Left lung (tissue), 10 donors: ENCODE data around the gene PTPRN2. TPM values are rescaled to one million over a fixed set of nuclear protein-coding genes. Genes with fewer than 3 reads are reported as not detected.

ENCODE experiments used
- ATAC-seq: fragments of 200-7000 bp; cut with Tn5 transposase; one replicate; pipeline ENCODE4 v1.9.1; 2020; ENCODE audit warnings: moderate library complexity
- DNase-seq, 4 donors: peaks; one replicate each; pipeline ENCODE4 v3.0.0-alpha.2; 2013 to 2020
- H3K27ac ChIP-seq, 2 donors: fragments of 200-600 bp; sonication (generic) in 1 of 2; one replicate each; pipeline versions ENCODE4 v1.5.0 to v1.8.0; 2020 to 2021
- H3K27me3 ChIP-seq, 2 donors: fragments of 200-600 bp; sonication (generic) in 1 of 2; one replicate each; pipeline versions ENCODE4 v1.5.0 to v1.8.0; 2020 to 2021
- H3K36me3 ChIP-seq, 2 donors: fragments of 200-600 bp; sonication (generic) in 1 of 2; one replicate each; pipeline versions ENCODE4 v1.5.0 to v1.8.0; 2020 to 2021
- H3K4me1 ChIP-seq, 2 donors: fragments of 200-600 bp; one replicate each; pipeline ENCODE4 v1.8.0; 2021
- H3K4me3 ChIP-seq, 2 donors: fragments of 200-600 bp; sonication (generic) in 1 of 2; one replicate each; pipeline versions ENCODE4 v1.5.0 to v1.8.0; 2020 to 2021; ENCODE audit warnings: mild to moderate bottlenecking in 1 of 2
- H3K9me3 ChIP-seq, 2 donors: fragments of 200-600 bp; sonication (generic) in 1 of 2; one replicate each; pipeline versions ENCODE4 v1.5.0 to v1.8.0; 2020 to 2021
- intact Hi-C, 2 donors: fragments of 100-400 bp; cut with DNase I; formaldehyde crosslinking; loops; one replicate each; pipeline versions ENCODE4 v1.11.2 to v1.14.2; 2022
- polyA plus RNA-seq, 6 donors: library from polyadenylated mRNA; unstranded; fragments of 120-200 nt; gene quantifications; one replicate each; pipeline ENCODE4 v1.2.1, GENCODE V29; 2013; ENCODE audit not compliant: insufficient read length in 6 of 6
- total RNA-seq, 2 donors: library from RNA; stranded (reverse); fragmentation: NEBNext Ultra II Directional; extraction: Animal tissue kit (Norgen Biotek cat#: 25700); gene quantifications; one replicate each; pipeline ENCODE4 v1.2.1, GENCODE V29; 2021
- TF ChIP-seq, protein P1 (sequence below), 2 donors: fragments of 200-600 bp; sonication (generic) in 1 of 2; IDR thresholded peaks; one replicate each; pipeline versions ENCODE4 v1.5.0 to v1.8.0; 2021; ENCODE audit warnings: antibody characterized with exemption in 2 of 2
- donor health status: DM: no; HTN: yes; CAD: no.
- donor health status: DM: no; HTN: no; CAD: no.

Gene PTPRN2
- total and polyA plus RNA-seq, 8 donors = 4.0 to 7.8 (median 6.8) TPM

DNA sequence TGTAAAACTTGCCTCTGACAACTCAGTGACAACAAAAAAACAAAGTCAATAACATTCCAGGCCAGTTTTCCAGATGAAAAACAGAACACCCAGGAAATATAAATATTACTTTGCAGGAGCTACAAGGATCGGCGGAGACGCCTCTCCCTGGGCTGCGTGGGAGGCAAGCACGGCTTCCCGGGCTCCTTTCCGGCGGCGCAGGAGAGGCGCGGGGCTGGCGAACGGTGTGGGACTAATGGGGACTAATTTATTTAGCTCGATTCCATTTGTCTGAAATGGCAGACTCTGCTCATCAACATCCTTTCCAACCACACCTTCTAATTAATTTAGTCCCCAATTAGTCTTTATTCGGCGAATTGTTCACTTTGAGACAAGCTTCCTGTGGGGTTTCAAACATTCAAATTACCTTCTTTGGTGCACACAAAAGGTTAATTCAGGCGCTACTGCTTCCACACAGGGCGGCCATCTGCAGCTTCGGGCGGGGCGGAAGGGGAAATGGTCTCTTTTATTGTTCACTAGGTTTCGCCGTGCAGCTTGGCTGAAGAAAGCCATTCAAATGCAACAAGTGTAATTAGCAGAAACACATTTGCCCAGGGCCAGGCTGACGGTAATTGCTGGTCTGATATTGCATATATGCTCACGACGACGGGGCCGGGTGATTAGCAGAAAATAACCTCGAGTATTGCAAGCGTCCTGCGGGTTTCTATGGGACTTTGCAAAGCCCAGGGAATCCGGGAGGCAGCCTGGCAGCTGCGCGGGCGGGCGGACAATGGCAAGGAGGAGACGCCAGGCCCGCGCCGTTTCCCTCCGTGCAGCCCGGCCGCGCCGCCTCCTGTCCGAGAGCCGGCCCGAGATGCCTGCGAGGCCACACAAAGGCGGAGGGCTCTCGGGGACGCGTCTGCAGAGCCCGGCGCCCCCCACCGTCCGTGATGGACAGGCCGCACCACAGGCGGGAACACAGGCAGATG, 270.1 kb downstream of the PTPRN2 start:
- intact Hi-C loops = no loop called here
- Histone ChIP-seq H3K36me3 (no peaks in the 10 kb centered on the region), H3K9me3 (peaks cover 0 to 35% of the 10 kb centered on the region in 2 donors), H3K27ac (no peak overlapping the region), H3K4me1 (no peaks in the 10 kb centered on the region), H3K27me3 (peaks cover 0 to 39% of the 10 kb centered on the region in 2 donors), H3K4me3 (no peak overlapping the region)
- TF ChIP-seq, protein P1, sequence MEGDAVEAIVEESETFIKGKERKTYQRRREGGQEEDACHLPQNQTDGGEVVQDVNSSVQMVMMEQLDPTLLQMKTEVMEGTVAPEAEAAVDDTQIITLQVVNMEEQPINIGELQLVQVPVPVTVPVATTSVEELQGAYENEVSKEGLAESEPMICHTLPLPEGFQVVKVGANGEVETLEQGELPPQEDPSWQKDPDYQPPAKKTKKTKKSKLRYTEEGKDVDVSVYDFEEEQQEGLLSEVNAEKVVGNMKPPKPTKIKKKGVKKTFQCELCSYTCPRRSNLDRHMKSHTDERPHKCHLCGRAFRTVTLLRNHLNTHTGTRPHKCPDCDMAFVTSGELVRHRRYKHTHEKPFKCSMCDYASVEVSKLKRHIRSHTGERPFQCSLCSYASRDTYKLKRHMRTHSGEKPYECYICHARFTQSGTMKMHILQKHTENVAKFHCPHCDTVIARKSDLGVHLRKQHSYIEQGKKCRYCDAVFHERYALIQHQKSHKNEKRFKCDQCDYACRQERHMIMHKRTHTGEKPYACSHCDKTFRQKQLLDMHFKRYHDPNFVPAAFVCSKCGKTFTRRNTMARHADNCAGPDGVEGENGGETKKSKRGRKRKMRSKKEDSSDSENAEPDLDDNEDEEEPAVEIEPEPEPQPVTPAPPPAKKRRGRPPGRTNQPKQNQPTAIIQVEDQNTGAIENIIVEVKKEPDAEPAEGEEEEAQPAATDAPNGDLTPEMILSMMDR (IDR thresholded peaks at IDR 0.05) = no peak
- ATAC-seq (no peak), DNase-seq (no peak)

DNA sequence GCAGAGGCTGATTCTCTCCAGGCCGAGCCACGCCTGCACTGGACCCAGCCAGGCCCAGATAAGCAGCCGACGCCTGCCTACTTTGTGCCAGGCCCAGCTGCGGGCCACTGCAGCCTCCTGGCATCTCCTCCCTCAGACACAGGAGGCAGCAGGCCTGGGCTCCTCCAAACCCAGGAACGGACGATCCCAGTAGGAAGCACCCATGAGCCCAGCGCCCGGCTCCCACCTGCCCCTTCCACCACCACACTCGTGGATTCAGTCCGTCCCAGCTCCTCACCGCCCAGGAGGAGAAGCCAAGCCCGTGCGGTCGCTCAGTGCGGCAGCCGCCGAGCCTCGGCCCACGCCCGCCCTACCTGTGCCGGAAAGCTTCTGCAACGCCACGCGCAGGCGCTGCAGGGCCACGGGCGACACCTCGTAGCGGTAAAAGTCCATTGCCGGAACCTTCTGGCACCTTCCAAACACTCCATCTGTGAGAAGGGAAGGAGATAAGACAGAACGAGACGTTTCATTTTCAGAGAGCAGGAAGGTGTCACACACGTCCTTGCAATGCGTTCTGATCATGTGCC, 271.1 kb downstream of the PTPRN2 start:
- intact Hi-C loops = no loop called here
- Histone ChIP-seq H3K36me3 (no peaks in the 10 kb centered on the region), H3K9me3 (peaks cover 0 to 35% of the 10 kb centered on the region in 2 donors), H3K4me1 (no peaks in the 10 kb centered on the region), H3K27ac (no peak overlapping the region), H3K4me3 (no peak overlapping the region), H3K27me3 (peaks cover 0 to 30% of the 10 kb centered on the region in 2 donors)
- no peak for DNase-seq
- no peak for ATAC-seq
- TF ChIP-seq, protein P1 (IDR thresholded peaks at IDR 0.05) = no peak

DNA sequence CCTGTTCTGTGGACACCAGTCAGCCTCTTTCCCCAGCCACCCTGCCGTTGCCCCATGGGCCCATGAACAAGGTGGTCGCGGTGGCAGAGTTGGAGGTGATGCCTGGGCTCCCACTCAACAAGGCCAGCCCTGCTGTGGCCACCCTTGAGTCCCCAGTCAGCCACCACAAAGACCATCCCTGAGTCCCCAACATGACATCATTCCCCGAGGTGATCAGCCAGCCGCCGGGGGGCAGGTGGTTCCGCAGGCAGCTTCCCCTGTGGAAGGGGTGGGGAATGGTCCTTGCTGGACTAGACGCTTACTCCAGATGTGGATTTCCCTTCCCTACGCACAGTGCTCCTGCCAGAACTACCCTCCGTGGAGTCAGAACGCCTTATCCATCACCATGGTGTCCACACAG, 271.7 kb downstream of the PTPRN2 start:
- ATAC-seq (no peak), DNase-seq (no peak)
- Histone ChIP-seq H3K9me3 (peaks cover 0 to 35% of the 10 kb centered on the region in 2 donors), H3K36me3 (no peaks in the 10 kb centered on the region), H3K4me1 (no peaks in the 10 kb centered on the region), H3K27me3 (peaks cover 0 to 30% of the 10 kb centered on the region in 2 donors), H3K27ac (no peak overlapping the region), H3K4me3 (no peak overlapping the region)
- TF ChIP-seq, protein P1 (IDR thresholded peaks at IDR 0.05) = no peak
- intact Hi-C loops = no loop called here

DNA sequence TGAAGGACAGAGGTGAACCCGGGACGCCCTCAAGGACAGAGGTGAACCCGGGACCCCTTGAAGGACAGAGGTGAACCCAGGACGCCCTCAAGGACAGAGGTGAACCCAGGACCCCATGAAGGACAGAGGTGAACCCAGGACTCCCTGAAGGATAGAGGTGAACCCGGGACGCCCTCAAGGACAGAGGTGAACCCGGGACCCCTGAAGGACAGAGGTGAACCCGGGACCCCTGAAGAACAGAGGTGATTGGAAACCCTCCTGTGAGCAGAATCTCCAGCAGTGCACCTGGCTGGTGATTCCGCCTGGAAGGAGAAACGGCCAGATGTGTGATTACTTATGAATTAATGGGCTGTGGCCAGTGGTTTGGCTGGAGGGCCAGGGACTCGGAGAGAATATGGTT, 272.3 kb downstream of the PTPRN2 start:
- H3K27ac ChIP-seq = no peak overlapping the region
- H3K4me1 ChIP-seq = no peaks in the 10 kb centered on the region
- peaks cover 0 to 38% of the 10 kb centered on the region in 2 donors for H3K9me3 ChIP-seq
- no peak overlapping the region for H3K4me3 ChIP-seq
- ATAC-seq (no peak), DNase-seq (no peak)
- TF ChIP-seq, protein P1 (IDR thresholded peaks at IDR 0.05) = no peak
- H3K27me3 ChIP-seq = peaks cover 0 to 30% of the 10 kb centered on the region in 2 donors
- no peaks in the 10 kb centered on the region for H3K36me3 ChIP-seq
- intact Hi-C loops = no loop called here

DNA sequence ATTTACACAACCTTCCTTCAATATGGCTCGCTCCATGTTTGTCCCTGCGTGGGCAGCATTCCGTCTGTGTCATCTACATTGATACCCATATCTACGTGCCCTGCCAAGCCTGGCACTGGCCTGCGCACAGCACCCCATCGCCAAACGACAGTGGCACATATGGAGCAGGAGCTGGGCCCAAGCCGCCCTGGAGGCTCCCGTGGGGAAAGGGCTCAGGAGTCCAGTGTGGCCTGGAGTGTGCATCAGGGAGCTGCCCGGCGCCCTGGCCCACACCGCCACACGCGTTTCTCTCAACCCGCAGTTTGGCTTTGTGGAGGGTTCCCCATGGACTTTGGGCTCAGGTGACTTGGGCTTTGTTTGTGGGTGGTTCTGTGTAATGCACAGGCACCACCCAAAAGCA, 273.2 kb downstream of the PTPRN2 start:
- no peak for DNase-seq
- no peak for ATAC-seq
- no peaks in the 10 kb centered on the region for H3K36me3 ChIP-seq
- TF ChIP-seq, protein P1 (IDR thresholded peaks at IDR 0.05) = no peak
- H3K4me3 ChIP-seq = no peak overlapping the region
- H3K4me1 ChIP-seq = no peaks in the 10 kb centered on the region
- no peak overlapping the region for H3K27ac ChIP-seq
- H3K27me3 ChIP-seq = peaks cover 0 to 30% of the 10 kb centered on the region in 2 donors
- H3K9me3 ChIP-seq = peaks cover 0 to 43% of the 10 kb centered on the region in 2 donors
- intact Hi-C loops = no loop called here
